Iris pigment epithelial cell (primary cell): ENCODE measurements around the gene CHRNA9.
"Not testable (repeated sequence)": the region's sequence is repeated elsewhere in the genome, so short reads cannot be mapped to it uniquely, and the experiment has no call there.

Experiments
- DNase-seq: peaks from one replicate; pipeline ENCODE4 v3.0.0-alpha.2; 2011; ENCODE audit warnings: low read depth

Gene CHRNA9

DNA sequence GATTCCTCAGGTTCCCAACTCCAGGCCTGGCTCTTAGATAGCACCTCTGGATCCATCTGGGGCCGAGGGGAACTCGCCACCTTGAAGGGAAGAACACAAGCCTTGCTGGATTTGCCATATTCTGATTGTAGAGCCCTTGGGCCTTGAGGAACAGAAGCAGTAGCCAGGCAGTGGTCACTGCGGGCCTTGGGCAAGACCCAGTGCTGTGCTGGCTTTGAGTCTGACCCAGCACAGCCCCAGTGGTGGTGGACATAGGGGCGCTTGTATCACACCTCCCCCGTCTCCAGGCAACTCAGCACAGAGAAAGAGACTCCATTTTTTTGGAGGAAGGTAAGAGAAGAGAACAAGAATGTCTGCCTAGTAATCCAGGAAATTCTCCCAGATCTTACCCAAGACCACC is 45.5 kb downstream of the CHRNA9 start:
- DNase-seq, result no peak

DNA sequence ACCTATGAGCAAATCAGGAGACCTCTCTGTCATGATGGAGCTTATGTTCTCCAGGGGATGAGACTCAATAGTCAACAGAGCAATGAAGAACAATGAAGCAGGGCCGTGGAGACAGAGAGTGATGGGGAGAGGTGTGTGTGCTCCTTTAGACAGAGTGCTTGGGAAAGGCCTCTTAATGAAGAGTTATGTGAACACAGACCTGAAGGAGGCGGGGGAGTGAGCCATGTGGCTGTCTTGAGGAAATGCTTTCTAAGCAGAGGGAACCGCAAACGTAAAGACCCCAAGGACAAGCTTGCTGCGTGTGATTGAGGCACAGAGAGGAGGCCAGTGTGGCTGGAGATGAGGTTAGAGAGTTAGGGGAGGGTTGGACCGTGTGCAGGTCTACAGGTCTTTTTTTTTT is 53.1 kb downstream of the CHRNA9 start:
- DNase-seq, result no peak

DNA sequence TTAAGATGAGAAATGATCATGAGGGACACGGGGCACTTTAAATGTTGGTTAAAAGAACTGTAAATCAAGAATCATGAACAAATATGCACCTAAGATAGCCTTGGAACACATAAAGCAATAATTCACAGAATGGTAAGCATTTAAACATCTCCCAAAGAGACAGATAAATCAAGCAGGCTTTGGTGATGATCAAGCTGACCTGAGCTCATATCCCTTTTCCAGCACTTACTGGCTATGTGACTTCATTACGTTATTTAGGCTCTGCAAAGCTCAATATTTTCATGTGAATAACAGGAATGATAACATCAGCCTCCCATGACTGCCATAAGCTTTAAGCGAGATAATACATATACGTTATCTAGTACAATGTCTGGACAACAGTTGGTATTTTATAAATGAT is 54.9 kb downstream of the CHRNA9 start:
- DNase-seq, result no peak

GRCh38 chr4:40392241-40392640 is 57.1 kb downstream of the CHRNA9 start:
- DNase-seq, result not testable (repeated sequence)

- no peak for DNase-seq
Observed at GRCh38 chr4:40394236-40394635, 59.1 kb downstream of the CHRNA9 start.

DNA sequence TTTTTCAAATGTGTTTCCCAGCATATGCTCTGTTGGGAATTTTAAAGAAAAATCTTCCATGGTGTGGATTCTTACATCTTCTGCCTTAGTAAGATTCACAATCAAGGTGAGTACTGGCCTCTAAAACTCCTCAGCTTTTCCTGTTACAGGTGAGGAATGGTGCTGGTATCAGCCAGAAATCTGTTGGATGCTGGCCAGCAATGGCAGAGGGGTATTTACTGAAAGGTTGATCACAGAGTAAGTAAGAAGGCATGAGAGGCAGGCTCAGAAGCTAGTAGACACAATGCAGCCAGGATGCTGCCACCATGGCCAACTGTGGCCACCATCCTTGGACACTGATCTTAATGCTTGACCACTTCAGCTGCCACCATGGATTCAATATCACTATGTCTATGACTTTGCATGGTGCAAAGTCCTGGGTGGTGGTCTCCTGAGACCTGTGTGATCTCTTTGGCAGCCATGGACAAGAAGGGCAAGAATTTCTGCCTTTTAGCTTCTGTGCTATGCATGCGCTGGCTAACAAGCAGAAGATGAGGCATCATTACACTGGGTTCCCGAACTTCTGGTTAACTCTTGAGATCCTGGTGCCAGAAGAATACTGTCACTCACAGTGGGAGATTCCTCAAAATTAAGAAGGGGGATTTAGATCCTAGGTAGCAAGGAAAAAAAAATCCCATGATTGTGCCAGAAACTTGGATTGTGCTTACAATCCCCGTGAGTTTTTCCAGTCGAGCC is 60.2 kb downstream of the CHRNA9 start:
- DNase-seq, result no peak

DNA sequence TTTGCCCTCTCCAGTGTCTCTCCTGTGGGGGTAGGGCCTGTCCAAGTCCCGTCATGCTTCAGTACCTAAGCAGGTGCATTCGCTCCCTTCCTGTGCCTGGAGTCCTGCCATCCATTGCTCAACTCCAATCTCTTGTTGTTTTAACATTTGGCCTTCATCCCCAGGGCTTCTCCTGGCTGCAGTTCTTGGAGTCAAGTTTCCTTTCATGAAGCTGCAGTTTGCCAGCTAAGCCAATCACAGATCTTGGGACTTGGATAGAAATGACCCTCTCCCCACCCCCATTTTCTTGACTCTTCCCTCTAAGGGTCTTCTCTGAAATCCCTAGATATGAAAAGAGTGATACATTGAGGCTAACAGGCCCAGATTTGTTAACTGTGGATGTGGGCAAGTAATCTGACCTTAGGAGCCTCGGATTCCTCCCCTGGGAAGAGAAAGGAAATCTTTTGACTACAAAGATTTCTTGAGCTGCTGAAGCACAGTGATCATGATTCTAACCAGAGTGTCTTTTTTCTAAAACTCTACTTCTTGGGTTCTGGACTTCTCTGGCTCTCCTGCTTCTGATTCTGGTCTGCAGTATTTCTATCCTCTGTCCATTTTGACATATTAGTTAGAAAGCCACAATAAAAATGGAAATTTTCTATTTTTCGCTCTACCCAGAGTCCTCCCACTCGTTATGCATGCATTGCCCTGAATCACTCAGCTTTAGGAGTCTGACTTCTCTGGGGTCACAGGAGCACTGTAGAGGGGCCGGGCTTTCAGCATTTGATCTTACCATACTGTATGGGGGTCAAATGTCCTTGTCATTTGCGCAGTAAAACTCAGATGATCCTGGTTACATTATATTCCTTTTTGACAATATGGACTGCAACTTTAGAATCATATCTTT is 61.0 kb downstream of the CHRNA9 start:
- peak; percentile 52 for DNase-seq

DNA sequence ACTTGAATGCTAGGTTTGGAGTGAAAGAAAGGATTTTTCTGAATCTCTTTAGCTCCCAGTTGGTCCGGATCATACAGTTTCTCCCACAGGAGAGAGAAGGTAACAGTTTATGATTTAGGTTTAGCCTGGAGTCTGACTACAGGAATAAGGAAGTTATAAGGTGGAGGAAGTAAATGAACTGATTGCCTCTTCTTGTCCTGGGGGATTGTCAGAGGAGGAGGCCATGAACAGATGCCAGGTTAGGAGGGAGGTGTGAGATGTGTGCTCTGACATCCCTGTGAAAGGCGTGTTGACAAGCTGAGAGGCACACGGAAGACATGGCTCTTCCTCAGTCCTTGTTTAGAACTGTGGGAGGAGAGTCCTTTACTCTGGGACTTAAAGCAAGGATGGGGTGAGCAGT is 64.4 kb downstream of the CHRNA9 start:
- no peak for DNase-seq

DNA sequence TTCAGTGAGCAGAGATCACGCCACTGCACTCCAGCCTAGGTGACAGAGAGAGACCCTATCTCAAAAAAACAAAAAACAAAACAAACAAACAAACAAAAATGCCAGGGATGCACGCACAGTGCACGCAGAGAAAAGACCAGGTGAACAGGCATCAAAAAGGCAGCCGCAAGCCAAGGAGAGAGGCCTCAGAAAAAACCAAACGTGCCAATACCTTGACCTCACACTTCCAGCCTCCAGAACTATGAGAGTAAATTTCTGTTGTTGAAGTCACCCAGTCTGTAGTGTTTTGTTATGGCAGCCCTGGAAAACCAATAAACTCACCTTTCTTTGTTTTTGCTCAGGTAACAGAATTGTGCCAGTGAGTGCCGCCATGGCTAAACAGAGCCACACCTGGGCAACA is 66.0 kb downstream of the CHRNA9 start:
- DNase-seq, result no peak

DNA sequence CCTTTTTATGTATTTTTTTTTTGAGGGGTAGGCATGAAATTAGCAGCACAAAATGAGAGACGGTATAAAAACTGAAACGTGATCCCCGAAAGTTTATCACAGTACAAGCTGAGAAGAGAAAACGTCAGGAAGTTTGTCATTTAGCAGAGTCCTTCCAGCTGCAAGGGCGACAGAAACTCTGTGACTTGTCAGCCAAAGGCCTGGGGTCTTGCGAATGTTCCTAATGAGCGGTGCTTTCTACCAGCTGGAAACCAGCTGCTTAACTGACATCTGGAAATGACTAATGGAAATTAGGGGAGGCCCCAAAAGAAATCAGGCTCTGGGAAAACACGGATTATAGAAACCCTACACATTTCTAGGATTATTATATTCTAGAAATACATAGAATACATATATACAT is 66.5 kb downstream of the CHRNA9 start:
- DNase-seq, result no peak

- DNase-seq, result no peak
Observed at GRCh38 chr4:40402556-40402955, 67.4 kb downstream of the CHRNA9 start.

DNA sequence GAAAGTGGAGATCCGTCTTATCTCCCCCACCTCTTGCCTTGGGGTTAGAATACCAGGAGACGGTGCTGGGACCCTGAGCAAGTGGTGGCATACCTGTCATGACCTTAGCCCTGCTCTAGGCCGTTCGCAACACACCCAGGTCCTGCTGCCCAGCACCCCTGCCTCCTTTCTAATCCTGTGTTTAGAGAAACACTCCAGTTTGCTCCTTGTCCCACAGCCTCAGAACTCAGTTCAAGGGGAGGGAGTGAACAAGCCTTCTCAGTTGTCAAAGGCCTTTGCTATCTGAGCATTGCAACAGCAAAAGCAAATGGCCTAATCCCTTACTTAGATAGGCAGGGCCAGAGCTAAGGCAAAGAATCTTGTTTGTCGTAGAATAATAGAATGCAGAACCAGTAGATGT is 67.9 kb downstream of the CHRNA9 start:
- peak; percentile 39 for DNase-seq
